ENCODE measurements around the gene PIKFYVE. TPM values are rescaled to one million over a fixed set of nuclear protein-coding genes. Genes with fewer than 3 reads are reported as not detected.

PIKFYVE gene
- 5.0 to 9.1 TPM (median 7.2 TPM) in 5 replicates for total RNA-seq (2022; extraction: Qiagen RNA extraction; ENCODE audit: low read depth)

GRCh38 chr2:208265801-208266552 lies at the start of gene PIKFYVE:
TSS of gene PIKFYVE (plus strand) at chr2:208266255. CDS start at chr2:208271520, 5,265 bp downstream.

GRCh38 chr2:208254871-208255556 lies 11.0 kb upstream of the PIKFYVE start, which contains the start of gene IDH1:
TSS of gene IDH1 (minus strand) at chr2:208255071. CDS start at chr2:208251551, 3,520 bp downstream.

GRCh38 chr2:208406474-208407451 lies 140.7 kb downstream of the PIKFYVE start, which contains the start of gene PTH2R:
TSS of gene PTH2R (plus strand) at chr2:208406792. CDS start at chr2:208407044, 252 bp downstream.

Other genes starting within 250 kb of the PIKFYVE start
- gene PLEKHM3, start 240.7 kb upstream of the PIKFYVE start, total RNA-seq (2022; extraction: Qiagen RNA extraction; ENCODE audit: low read depth), result 3.0 to 3.9 TPM (median 3.3 TPM) in 5 replicates
- gene CRYGD, start 141.7 kb upstream of the PIKFYVE start, total RNA-seq (2022; extraction: Qiagen RNA extraction; ENCODE audit: low read depth), result not detected in 5 replicates
- gene CRYGC, start 136.4 kb upstream of the PIKFYVE start, total RNA-seq (2022; extraction: Qiagen RNA extraction; ENCODE audit: low read depth), result not detected in 5 replicates
- not detected in 5 replicates for gene CRYGB, start 120.1 kb upstream of the PIKFYVE start, total RNA-seq (2022; extraction: Qiagen RNA extraction; ENCODE audit: low read depth)
- not detected in 5 replicates for gene CRYGA, start 102.7 kb upstream of the PIKFYVE start, total RNA-seq (2022; extraction: Qiagen RNA extraction; ENCODE audit: low read depth)
- gene C2orf80, start 76.2 kb upstream of the PIKFYVE start, total RNA-seq (2022; extraction: Qiagen RNA extraction; ENCODE audit: low read depth), result not detected in 5 replicates
- gene IDH1, start 11.2 kb upstream of the PIKFYVE start, total RNA-seq (2022; extraction: Qiagen RNA extraction; ENCODE audit: low read depth), result 76.3 to 92.9 TPM (median 80.0 TPM) in 5 replicates
- gene PTH2R, start 140.5 kb downstream of the PIKFYVE start, total RNA-seq (2022; extraction: Qiagen RNA extraction; ENCODE audit: low read depth), result not detected in 5 replicates

Measured in A549 treated with CpdA at 1 μM for 4 hours (cell line).